Keratinocyte (primary cell): Measurements from ENCODE around the gene ACOT6. TPM values are rescaled to one million over a fixed set of nuclear protein-coding genes. Genes with fewer than 3 reads are reported as not detected.

Source experiments
- DNase-seq: peaks from one replicate; pipeline ENCODE4 v3.0.0-alpha.2; 2011; ENCODE audit warnings: low read depth, missing footprints, low spot score
- FAIRE-seq: peaks from 2 replicates; lab custom pipeline; 2011; peaks lifted over from hg19 to GRCh38; lab: Jason Lieb, UNC
- H2AFZ ChIP-seq: 2 replicates; pipeline ENCODE4 v1.6.0; 2012; ENCODE audit warnings: low read length, control low read depth, inconsistent platforms; ENCODE audit not compliant: control insufficient read depth
- H3K27ac ChIP-seq: 2 replicates; pipeline ENCODE4 v1.5.1; 2011; ENCODE audit warnings: low read length; ENCODE audit not compliant: control insufficient read depth, insufficient read depth
- H3K27me3 ChIP-seq: 3 replicates; pipeline ENCODE4 v1.6.0; 2011; ENCODE audit warnings: low read length; ENCODE audit not compliant: control insufficient read depth, insufficient read depth; ENCODE audit errors: extremely low read depth
- H3K36me3 ChIP-seq, 2 experiments: 2 replicates in 1 of 2; 3 replicates in 1 of 2; pipeline ENCODE4 v1.5.1; 2011; ENCODE audit warnings: low read length in 2 of 2, mild to moderate bottlenecking in 1 of 2; ENCODE audit not compliant: control insufficient read depth in 2 of 2, insufficient read depth in 2 of 2; ENCODE audit errors: extremely low read depth in 1 of 2
- H3K4me1 ChIP-seq: 3 replicates; pipeline ENCODE4 v1.5.1; 2011; ENCODE audit warnings: low read length; ENCODE audit not compliant: control insufficient read depth, insufficient read depth; ENCODE audit errors: extremely low read depth
- H3K4me2 ChIP-seq: 3 replicates; pipeline ENCODE4 v1.6.0; 2011; ENCODE audit warnings: low read depth, low read length; ENCODE audit not compliant: control insufficient read depth, insufficient read depth; ENCODE audit errors: extremely low read depth
- H3K4me3 ChIP-seq, 3 experiments: fragments of 200-600 bp in 1 of 3; sonication (generic) in 1 of 3; 2 replicates in 2 of 3; 3 replicates in 1 of 3; pipeline ENCODE4 v1.5.1; 2011 to 2016; ENCODE audit warnings: low read length in 3 of 3, mild to moderate bottlenecking in 3 of 3, control low read depth in 2 of 3, inconsistent platforms in 1 of 3, low read depth in 1 of 3, mixed read lengths in 1 of 3, mixed run types in 1 of 3, moderate library complexity in 1 of 3; ENCODE audit not compliant: control insufficient read depth in 2 of 3, insufficient read depth in 2 of 3; ENCODE audit errors: extremely low read depth in 1 of 3
- H3K79me2 ChIP-seq: 2 replicates; pipeline ENCODE4 v1.6.0; 2012; ENCODE audit warnings: low read length; ENCODE audit not compliant: control insufficient read depth, insufficient read depth
- H3K9ac ChIP-seq: 3 replicates; pipeline ENCODE4 v1.6.0; 2011; ENCODE audit warnings: low read length; ENCODE audit not compliant: control insufficient read depth, insufficient read depth; ENCODE audit errors: extremely low read depth
- H3K9me1 ChIP-seq: 3 replicates; pipeline ENCODE4 v1.6.0; 2011; ENCODE audit warnings: low read length; ENCODE audit not compliant: control insufficient read depth, insufficient read depth; ENCODE audit errors: extremely low read depth
- H3K9me3 ChIP-seq: 2 replicates; pipeline ENCODE4 v1.5.1; 2012; ENCODE audit warnings: low read depth, low read length; ENCODE audit not compliant: control insufficient read depth
- H4K20me1 ChIP-seq: 3 replicates; pipeline ENCODE4 v1.6.0; 2011; ENCODE audit warnings: low read length; ENCODE audit not compliant: control insufficient read depth, insufficient read depth; ENCODE audit errors: extremely low read depth
- EZH2 ChIP-seq: IDR thresholded peaks from one replicate; pipeline ENCODE4 v1.6.1; 2012; ENCODE audit warnings: inconsistent platforms, mild to moderate bottlenecking, low read length, moderate library complexity
- dilution Hi-C: fragments of 300-500 bp; cut with MboI; formaldehyde crosslinking; loops from one replicate; pipeline ENCODE4 v1.7.0; 2020; ENCODE audit warnings: low sequenced_read_pairs; ENCODE audit not compliant: extremely low pct_ligation_motif_present
- polyA plus RNA-seq, 5 experiments: library from polyadenylated mRNA; depleted of rRNA in 3 of 5; stranded (reverse) in 3 of 5; stranded (forward) in 1 of 5; unstranded in 1 of 5; fragments of >200 nt; gene quantifications; 1 replicate in 1 of 5; 2 replicates in 3 of 5; 3 replicates in 1 of 5; pipeline versions ENCODE4 v1.2.1 to v1.2.3, GENCODE V29; 2011 to 2012; ENCODE audit warnings: missing spikeins in 2 of 5, low read depth in 1 of 5, low replicate concordance in 1 of 5
- TF ChIP-seq, protein P1 (sequence below), 3 experiments: IDR thresholded peaks in 1 of 3; conservative IDR thresholded peaks in 1 of 3; optimal IDR thresholded peaks in 1 of 3; 2 replicates in 2 of 3; 3 replicates in 1 of 3; pipeline versions ENCODE3 to v1.5.1; 2011; ENCODE audit warnings: low read length in 3 of 3, mild to moderate bottlenecking in 3 of 3, moderate library complexity in 2 of 3, control low read depth in 1 of 3, inconsistent platforms in 1 of 3; ENCODE audit not compliant: insufficient read depth in 2 of 3; ENCODE audit errors: extremely low read depth in 1 of 3

The ACOT6 gene
- polyA plus RNA-seq, 1 donor (not counting 4 experiments of a cell fraction or from before 2014, with no cell fraction given) = not detected

DNA sequence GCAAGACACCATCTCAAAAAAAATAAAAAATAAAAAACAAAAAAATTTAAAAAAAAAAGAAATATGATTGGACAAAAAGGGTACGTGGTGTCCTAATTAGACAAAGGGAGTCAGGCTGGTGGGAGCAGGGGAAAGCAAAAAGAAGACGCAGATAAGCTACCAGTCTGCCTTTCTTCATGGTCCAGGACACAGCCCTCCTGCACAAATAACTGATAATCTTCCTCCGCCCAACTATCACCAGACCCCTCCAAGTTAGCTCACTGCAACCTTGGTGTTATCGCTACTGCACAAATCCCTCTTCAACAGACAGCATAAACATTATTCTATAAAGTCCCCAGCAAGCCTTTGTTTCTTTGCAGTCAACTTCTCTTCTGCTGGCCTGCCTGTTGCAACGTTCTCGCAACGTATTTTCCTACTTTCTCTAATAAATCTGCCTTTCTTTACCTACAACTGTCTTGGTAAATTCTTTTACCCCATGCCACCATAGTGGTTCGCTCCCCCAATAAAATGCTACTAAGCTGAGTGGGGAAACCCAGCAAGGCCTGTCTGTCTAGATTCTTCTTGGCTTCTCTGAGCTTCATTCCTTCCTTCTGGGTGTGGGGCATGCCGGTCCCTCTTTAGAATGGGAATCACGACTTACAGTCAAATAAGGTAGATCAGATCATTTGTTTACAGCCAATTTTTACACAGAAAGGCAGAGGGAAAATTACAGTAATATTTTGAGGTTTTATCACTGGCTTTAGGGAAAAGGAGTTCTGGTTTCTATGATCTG, 17.9 kb downstream of the ACOT6 start:
- Histone ChIP-seq H3K27ac (no peak overlapping the region), H2AFZ (peak overlapping the region; percentile 40)
- no peak for FAIRE-seq

DNA sequence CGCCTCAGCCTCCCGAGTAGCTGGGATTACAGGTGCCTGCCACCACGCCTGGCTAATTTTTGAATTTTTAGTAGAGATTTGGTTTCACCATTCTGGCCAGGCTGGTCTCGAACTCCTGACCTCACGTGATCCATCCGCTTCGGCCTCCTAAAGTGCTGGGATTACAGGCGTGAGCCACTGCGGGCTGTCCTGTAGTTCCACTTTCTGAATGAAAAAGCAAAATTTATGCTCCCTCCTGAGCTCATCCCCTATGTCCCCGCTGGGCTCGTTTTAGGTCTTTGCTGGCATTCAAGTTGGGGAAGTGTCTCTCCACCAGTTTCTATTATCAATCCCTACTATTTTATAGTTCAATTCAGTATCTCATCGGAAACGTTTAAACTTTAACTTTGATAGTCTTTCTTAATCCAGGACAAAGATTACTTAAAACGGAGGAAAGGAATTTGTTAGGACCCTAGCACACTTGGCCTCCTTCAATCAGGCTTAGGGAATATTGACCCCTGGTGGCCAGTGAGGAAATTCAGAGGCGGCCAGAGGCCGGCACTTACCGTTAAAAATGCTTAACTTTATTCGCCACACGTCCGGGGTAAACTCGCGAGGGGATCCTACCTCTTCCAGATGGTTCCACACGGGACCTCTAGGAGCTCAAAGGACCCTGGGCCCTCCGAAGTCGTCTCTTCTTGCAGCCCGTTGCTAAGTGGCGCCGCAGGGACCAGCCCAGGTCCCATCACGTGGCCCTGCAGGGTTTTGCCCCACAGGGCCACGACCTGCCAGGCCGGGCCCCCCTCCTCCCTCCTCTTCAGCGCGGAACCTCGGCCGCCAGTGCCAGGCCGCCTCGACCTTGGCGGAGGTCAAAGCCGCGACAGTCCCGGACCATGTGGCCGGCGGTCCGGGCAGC, 21.0 kb downstream of the ACOT6 start:
- peak overlapping the region; percentile 60 for H3K9ac ChIP-seq
- peaks cover 6% of the 10 kb centered on the region for H3K4me1 ChIP-seq
- peak; percentile 88 for FAIRE-seq
- peak overlapping the region; percentile 92 for H3K4me2 ChIP-seq
- peak overlapping the region; percentile 91 for H2AFZ ChIP-seq
- H3K9me3 ChIP-seq = no peaks in the 10 kb centered on the region
- no peak for TF ChIP-seq EZH2
- TF ChIP-seq, protein P1, sequence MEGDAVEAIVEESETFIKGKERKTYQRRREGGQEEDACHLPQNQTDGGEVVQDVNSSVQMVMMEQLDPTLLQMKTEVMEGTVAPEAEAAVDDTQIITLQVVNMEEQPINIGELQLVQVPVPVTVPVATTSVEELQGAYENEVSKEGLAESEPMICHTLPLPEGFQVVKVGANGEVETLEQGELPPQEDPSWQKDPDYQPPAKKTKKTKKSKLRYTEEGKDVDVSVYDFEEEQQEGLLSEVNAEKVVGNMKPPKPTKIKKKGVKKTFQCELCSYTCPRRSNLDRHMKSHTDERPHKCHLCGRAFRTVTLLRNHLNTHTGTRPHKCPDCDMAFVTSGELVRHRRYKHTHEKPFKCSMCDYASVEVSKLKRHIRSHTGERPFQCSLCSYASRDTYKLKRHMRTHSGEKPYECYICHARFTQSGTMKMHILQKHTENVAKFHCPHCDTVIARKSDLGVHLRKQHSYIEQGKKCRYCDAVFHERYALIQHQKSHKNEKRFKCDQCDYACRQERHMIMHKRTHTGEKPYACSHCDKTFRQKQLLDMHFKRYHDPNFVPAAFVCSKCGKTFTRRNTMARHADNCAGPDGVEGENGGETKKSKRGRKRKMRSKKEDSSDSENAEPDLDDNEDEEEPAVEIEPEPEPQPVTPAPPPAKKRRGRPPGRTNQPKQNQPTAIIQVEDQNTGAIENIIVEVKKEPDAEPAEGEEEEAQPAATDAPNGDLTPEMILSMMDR (optimal IDR thresholded peaks at IDR 0.05 in 1 of 3, IDR thresholded peaks at IDR 0.05 in 1 of 3, conservative IDR thresholded peaks at IDR 0.05 in 1 of 3; ENCODE audit: extremely low read depth in 1 of 3, insufficient read depth in 2 of 3, low read length in 3 of 3) = peak; percentile 77 to 83 (median 81)
- DNase-seq = no peak
- no peaks in the 10 kb centered on the region for H4K20me1 ChIP-seq
- H3K36me3 ChIP-seq = no peaks in the 10 kb centered on the region
- peaks cover 10% of the 10 kb centered on the region for H3K27me3 ChIP-seq
- H3K4me3 ChIP-seq = peak overlapping the region; percentile 29 to 73 (median 55)
- H3K27ac ChIP-seq = no peak overlapping the region
- no peaks in the 10 kb centered on the region for H3K9me1 ChIP-seq
- dilution Hi-C loops = no loop called here
- no peaks in the 10 kb centered on the region for H3K79me2 ChIP-seq

More for the DNA sequence above, 17.9 kb downstream of the ACOT6 start:
- H3K4me3 ChIP-seq = no peak overlapping the region
- no peaks in the 10 kb centered on the region for H3K79me2 ChIP-seq
- H3K9me3 ChIP-seq = no peaks in the 10 kb centered on the region
- dilution Hi-C loops = no loop called here
- no peaks in the 10 kb centered on the region for H3K36me3 ChIP-seq
- no peak overlapping the region for H3K9ac ChIP-seq
- TF ChIP-seq EZH2 = no peak
- TF ChIP-seq, protein P1 (optimal IDR thresholded peaks at IDR 0.05 in 1 of 3, IDR thresholded peaks at IDR 0.05 in 1 of 3, conservative IDR thresholded peaks at IDR 0.05 in 1 of 3; ENCODE audit: extremely low read depth in 1 of 3, insufficient read depth in 2 of 3, low read length in 3 of 3) = no peak
- no peak for DNase-seq
- H3K4me1 ChIP-seq = peaks cover 6% of the 10 kb centered on the region
- H4K20me1 ChIP-seq = no peaks in the 10 kb centered on the region
- H3K27me3 ChIP-seq = peaks cover 10% of the 10 kb centered on the region
- H3K4me2 ChIP-seq = no peak overlapping the region
- H3K9me1 ChIP-seq = no peaks in the 10 kb centered on the region
